MM.1S (cell line): ENCODE measurements around the gene ALDH3A2.

ENCODE experiments used
- EZH2 ChIP-seq: fragments of 300-600 bp; sonication (generic); optimal IDR thresholded peaks from 2 replicates; pipeline ENCODE3; 2017; ENCODE audit warnings: low read depth, mild to moderate bottlenecking, antibody characterized with exemption, low read length, mixed read lengths
- EZH2phosphoT487 ChIP-seq: fragments of 300-600 bp; sonication (generic); IDR thresholded peaks from 2 replicates; pipeline ENCODE4 v1.6.1; 2018; ENCODE audit warnings: antibody characterized with exemption, low read length
- TF ChIP-seq, protein P1 (sequence below): fragments of 300-600 bp; sonication (generic); IDR thresholded peaks from 2 replicates; pipeline ENCODE4 v1.5.1; 2016; ENCODE audit warnings: antibody characterized with exemption, low read length, mixed read lengths

DNA sequence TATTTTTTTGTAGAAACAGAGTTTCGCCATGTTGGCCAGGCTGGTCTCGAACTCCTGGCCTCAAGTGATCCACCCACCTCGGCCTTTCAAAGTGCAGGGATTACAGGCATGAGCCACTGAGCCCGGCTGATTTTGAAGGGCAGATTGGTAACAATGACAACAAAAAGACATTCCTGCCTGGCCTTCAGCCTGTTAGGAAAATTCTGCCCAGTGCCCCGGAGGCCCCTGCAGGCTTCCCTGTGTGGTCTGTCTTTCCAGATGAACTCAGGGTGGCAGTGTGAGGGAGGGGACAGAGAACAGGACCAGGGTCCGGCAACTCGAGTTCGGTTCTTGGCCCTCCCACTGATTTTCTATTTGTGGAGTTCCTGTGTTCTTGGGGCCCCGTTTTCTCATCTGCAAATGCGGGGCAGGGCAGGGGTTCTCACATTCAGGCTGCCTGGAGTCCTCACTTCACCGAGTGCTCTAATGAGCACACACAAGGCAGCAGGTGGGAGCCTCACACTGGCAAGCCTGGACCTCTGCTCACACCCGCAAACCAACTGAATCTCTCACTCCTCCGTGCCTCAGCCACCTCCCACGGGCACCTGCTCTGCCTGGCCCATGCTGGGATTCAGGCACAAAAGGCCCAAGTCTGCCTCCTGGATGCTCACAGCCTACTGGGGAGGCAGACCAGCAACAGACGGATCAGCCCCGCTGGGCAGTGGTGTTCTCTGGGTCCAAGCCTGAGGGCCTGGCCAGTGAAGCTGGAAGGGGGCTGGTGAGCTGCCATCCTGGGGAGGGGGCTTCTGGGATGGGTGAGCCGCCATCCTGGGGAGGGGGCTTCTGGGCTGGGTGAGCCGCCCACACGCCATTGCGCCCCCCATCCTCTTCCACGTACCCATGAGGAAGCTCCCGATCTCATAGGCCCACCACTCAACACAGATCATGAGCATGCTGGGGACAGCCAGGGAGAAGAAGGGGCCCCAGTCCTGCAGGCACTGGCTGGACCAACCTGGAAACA lies 57.5 kb downstream of the ALDH3A2 start:
- TF ChIP-seq, protein P1, sequence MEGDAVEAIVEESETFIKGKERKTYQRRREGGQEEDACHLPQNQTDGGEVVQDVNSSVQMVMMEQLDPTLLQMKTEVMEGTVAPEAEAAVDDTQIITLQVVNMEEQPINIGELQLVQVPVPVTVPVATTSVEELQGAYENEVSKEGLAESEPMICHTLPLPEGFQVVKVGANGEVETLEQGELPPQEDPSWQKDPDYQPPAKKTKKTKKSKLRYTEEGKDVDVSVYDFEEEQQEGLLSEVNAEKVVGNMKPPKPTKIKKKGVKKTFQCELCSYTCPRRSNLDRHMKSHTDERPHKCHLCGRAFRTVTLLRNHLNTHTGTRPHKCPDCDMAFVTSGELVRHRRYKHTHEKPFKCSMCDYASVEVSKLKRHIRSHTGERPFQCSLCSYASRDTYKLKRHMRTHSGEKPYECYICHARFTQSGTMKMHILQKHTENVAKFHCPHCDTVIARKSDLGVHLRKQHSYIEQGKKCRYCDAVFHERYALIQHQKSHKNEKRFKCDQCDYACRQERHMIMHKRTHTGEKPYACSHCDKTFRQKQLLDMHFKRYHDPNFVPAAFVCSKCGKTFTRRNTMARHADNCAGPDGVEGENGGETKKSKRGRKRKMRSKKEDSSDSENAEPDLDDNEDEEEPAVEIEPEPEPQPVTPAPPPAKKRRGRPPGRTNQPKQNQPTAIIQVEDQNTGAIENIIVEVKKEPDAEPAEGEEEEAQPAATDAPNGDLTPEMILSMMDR, result no peak
- TF ChIP-seq EZH2 (no peak), EZH2phosphoT487 (no peak)
